ENCODE data around the gene UBL3. TPM values are rescaled to one million over a fixed set of nuclear protein-coding genes. Genes with fewer than 3 reads are reported as not detected.

Gene UBL3
- total and polyA plus RNA-seq, 3 experiments from 2014 or later, result 15.0 to 37.0 (median 15.2) TPM

- Histone ChIP-seq H3K4me3 (ENCODE audit: low read length) (peak overlapping the region; percentile 67), H3K36me3 (ENCODE audit: insufficient read depth, low read length) (no peaks in the 10 kb centered on the region), H3K4me1 (ENCODE audit: insufficient read depth, low read length) (peaks cover 28% of the 10 kb centered on the region), H3K27ac (ENCODE audit: low read depth, low read length) (no peak overlapping the region), H3K9me3 (ENCODE audit: low read length) (no peaks in the 10 kb centered on the region), H3K27me3 (ENCODE audit: insufficient read depth, low read length, poor library complexity, severe bottlenecking) (no peaks in the 10 kb centered on the region)
- ChIA-PET POLR2A (interaction anchor here (1.0 to 4.4 kb wide), 2 partner anchors 90 to 268 kb away, joined by 3 to 41 read pairs; no protein-coding TSS in a partner anchor), CTCF (interaction anchor here (0.7 to 16.8 kb wide), 7 partner anchors 12 to 286 kb away, joined by 3 to 175 read pairs (median 9); no protein-coding TSS in a partner anchor)
- Mint-ChIP-seq H3K27me3 (peaks cover 0 to 2% of the 10 kb centered on the region in 2 donors), H3K36me3 (peaks cover 0 to 22% (median 0%) of the 10 kb centered on the region in 3 donors), H3K9me3 (no peaks in the 10 kb centered on the region), H3K4me1 (peaks cover 55 to 67% (median 62%) of the 10 kb centered on the region in 3 donors), H3K4me3 (peak overlapping the region; percentile 90 to 98 (median 95)), H3K27ac (peak overlapping the region in 7 of 8 donors; percentile 39 to 94 (median 78))
- DNase-seq, result no peak
Observed at GRCh38 chr13:29846475-29847256, 3.8 kb downstream of the UBL3 start.

- Histone ChIP-seq H3K27me3 (ENCODE audit: insufficient read depth, low read length, poor library complexity, severe bottlenecking) (no peaks in the 10 kb centered on the region), H3K4me3 (ENCODE audit: low read length) (no peak overlapping the region), H3K4me1 (ENCODE audit: insufficient read depth, low read length) (peaks cover 29% of the 10 kb centered on the region), H3K9me3 (ENCODE audit: low read length) (no peaks in the 10 kb centered on the region), H3K27ac (ENCODE audit: low read depth, low read length) (no peak overlapping the region), H3K36me3 (ENCODE audit: insufficient read depth, low read length) (no peaks in the 10 kb centered on the region)
- ChIA-PET CTCF (interaction anchor here (1.9 to 16.8 kb wide), 5 partner anchors 56 to 287 kb away, joined by 4 to 175 read pairs (median 10); no protein-coding TSS in a partner anchor), POLR2A (no interaction called here)
- Mint-ChIP-seq H3K27ac (no peak overlapping the region), H3K36me3 (peaks cover 0 to 22% (median under 1%) of the 10 kb centered on the region in 3 donors), H3K4me3 (peak overlapping the region in 6 of 7 donors; percentile 3 to 44 (median 16)), H3K27me3 (peaks cover 0 to 2% of the 10 kb centered on the region in 2 donors), H3K4me1 (peaks cover 65 to 73% (median 72%) of the 10 kb centered on the region in 3 donors), H3K9me3 (no peaks in the 10 kb centered on the region)
- DNase-seq, result peak in 1 of 5 donors; percentile 12
Observed at GRCh38 chr13:29845440-29846056, 4.9 kb downstream of the UBL3 start.

- ChIA-PET POLR2A (no interaction called here), CTCF (interaction anchor here (0.7 to 16.8 kb wide), 5 partner anchors 72 to 269 kb away, joined by 3 to 175 read pairs (median 10); no protein-coding TSS in a partner anchor)
- no peaks in the 10 kb centered on the region for H3K36me3 ChIP-seq (ENCODE audit: insufficient read depth, low read length)
- DNase-seq, result no peak
- H3K9me3 ChIP-seq (ENCODE audit: low read length), result no peaks in the 10 kb centered on the region
- no peak overlapping the region for H3K27ac ChIP-seq (ENCODE audit: low read depth, low read length)
- Mint-ChIP-seq H3K27ac (no peak overlapping the region), H3K4me3 (no peak overlapping the region), H3K9me3 (no peaks in the 10 kb centered on the region), H3K27me3 (no peaks in the 10 kb centered on the region), H3K36me3 (peaks cover 0 to 16% (median 1%) of the 10 kb centered on the region in 3 donors), H3K4me1 (peaks cover 71 to 82% (median 79%) of the 10 kb centered on the region in 3 donors)
- no peak overlapping the region for H3K4me3 ChIP-seq (ENCODE audit: low read length)
- H3K4me1 ChIP-seq (ENCODE audit: insufficient read depth, low read length), result peaks cover 29% of the 10 kb centered on the region
- no peaks in the 10 kb centered on the region for H3K27me3 ChIP-seq (ENCODE audit: insufficient read depth, low read length, poor library complexity, severe bottlenecking)
Observed at GRCh38 chr13:29844441-29844840, 6.0 kb downstream of the UBL3 start.

- no peak for DNase-seq
- H3K4me3 ChIP-seq (ENCODE audit: low read length), result no peak overlapping the region
- CTCF ChIA-PET, result interaction anchor here (1.9 to 16.8 kb wide), 3 partner anchors 9 to 273 kb away, joined by 5 to 175 read pairs (median 8); no protein-coding TSS in a partner anchor
- Mint-ChIP-seq H3K36me3 (peaks cover 0 to 1% (median 0%) of the 10 kb centered on the region in 3 donors), H3K4me3 (no peak overlapping the region), H3K4me1 (peaks cover 75 to 92% (median 91%) of the 10 kb centered on the region in 3 donors), H3K9me3 (no peaks in the 10 kb centered on the region), H3K27ac (no peak overlapping the region), H3K27me3 (no peaks in the 10 kb centered on the region)
- H3K9me3 ChIP-seq (ENCODE audit: low read length), result no peaks in the 10 kb centered on the region
- no peak overlapping the region for H3K27ac ChIP-seq (ENCODE audit: low read depth, low read length)
- no peaks in the 10 kb centered on the region for H3K36me3 ChIP-seq (ENCODE audit: insufficient read depth, low read length)
- H3K27me3 ChIP-seq (ENCODE audit: insufficient read depth, low read length, poor library complexity, severe bottlenecking), result no peaks in the 10 kb centered on the region
- H3K4me1 ChIP-seq (ENCODE audit: insufficient read depth, low read length), result peaks cover 29% of the 10 kb centered on the region
- POLR2A ChIA-PET, result interaction anchor here (1.3 kb wide), 1 partner anchor 9 kb away, joined by 4 read pairs; no protein-coding TSS in a partner anchor
Observed at GRCh38 chr13:29840585-29840984, 9.8 kb downstream of the UBL3 start.

- no peak overlapping the region for H3K27ac Mint-ChIP-seq
- no peaks in the 10 kb centered on the region for H3K36me3 ChIP-seq (ENCODE audit: insufficient read depth, low read length)
- no peak for DNase-seq
- ChIA-PET CTCF (interaction anchor here (1.1 to 1.5 kb wide), 4 partner anchors 11 to 279 kb away, joined by 3 read pairs; no protein-coding TSS in a partner anchor), POLR2A (interaction anchor here (1.0 kb wide), 1 partner anchor 14 kb away, joined by 4 read pairs; no protein-coding TSS in a partner anchor)
- no peak overlapping the region for H3K27ac ChIP-seq (ENCODE audit: low read depth, low read length)
- H3K9me3 ChIP-seq (ENCODE audit: low read length), result no peaks in the 10 kb centered on the region
- H3K4me3 Mint-ChIP-seq, result peak overlapping the region in 2 of 7 donors; percentile 3 to 18
- no peaks in the 10 kb centered on the region for H3K9me3 Mint-ChIP-seq
- H3K27me3 Mint-ChIP-seq, result no peaks in the 10 kb centered on the region
- H3K27me3 ChIP-seq (ENCODE audit: insufficient read depth, low read length, poor library complexity, severe bottlenecking), result no peaks in the 10 kb centered on the region
- H3K4me1 Mint-ChIP-seq, result peaks cover 64 to 87% (median 83%) of the 10 kb centered on the region in 3 donors
- no peak overlapping the region for H3K4me3 ChIP-seq (ENCODE audit: low read length)
- peaks cover 9 to 12% (median 11%) of the 10 kb centered on the region in 3 donors for H3K36me3 Mint-ChIP-seq
- H3K4me1 ChIP-seq (ENCODE audit: insufficient read depth, low read length), result peaks cover 13% of the 10 kb centered on the region
Observed at GRCh38 chr13:29835280-29836061, 14.9 kb downstream of the UBL3 start.

GRCh38 chr13:29832761-29833298 lies 17.6 kb downstream of the UBL3 start:
- peaks cover 3% of the 10 kb centered on the region for H3K4me1 ChIP-seq (ENCODE audit: insufficient read depth, low read length)
- no peak for DNase-seq
- Mint-ChIP-seq H3K36me3 (peaks cover 10 to 24% (median 22%) of the 10 kb centered on the region in 3 donors), H3K27me3 (no peaks in the 10 kb centered on the region), H3K4me3 (no peak overlapping the region), H3K9me3 (no peaks in the 10 kb centered on the region), H3K27ac (peak overlapping the region in 1 of 8 donors; percentile 15), H3K4me1 (peaks cover 45 to 77% (median 62%) of the 10 kb centered on the region in 3 donors)
- no peaks in the 10 kb centered on the region for H3K27me3 ChIP-seq (ENCODE audit: insufficient read depth, low read length, poor library complexity, severe bottlenecking)
- no peak overlapping the region for H3K27ac ChIP-seq (ENCODE audit: low read depth, low read length)
- ChIA-PET CTCF (no interaction called here), POLR2A (no interaction called here)
- no peak overlapping the region for H3K4me3 ChIP-seq (ENCODE audit: low read length)
- H3K9me3 ChIP-seq (ENCODE audit: low read length), result no peaks in the 10 kb centered on the region
- no peaks in the 10 kb centered on the region for H3K36me3 ChIP-seq (ENCODE audit: insufficient read depth, low read length)

GRCh38 chr13:29830000-29830399 lies 20.4 kb downstream of the UBL3 start:
- no peaks in the 10 kb centered on the region for H3K27me3 ChIP-seq (ENCODE audit: insufficient read depth, low read length, poor library complexity, severe bottlenecking)
- no peak overlapping the region for H3K27ac ChIP-seq (ENCODE audit: low read depth, low read length)
- H3K9me3 ChIP-seq (ENCODE audit: low read length), result no peaks in the 10 kb centered on the region
- DNase-seq, result no peak
- peaks cover 29 to 59% (median 34%) of the 10 kb centered on the region in 3 donors for H3K4me1 Mint-ChIP-seq
- POLR2A ChIA-PET, result no interaction called here
- H3K36me3 Mint-ChIP-seq, result peaks cover 10 to 25% (median 22%) of the 10 kb centered on the region in 3 donors
- no peak overlapping the region for H3K4me3 ChIP-seq (ENCODE audit: low read length)
- H3K4me1 ChIP-seq (ENCODE audit: insufficient read depth, low read length), result peaks cover 3% of the 10 kb centered on the region
- no peak overlapping the region for H3K4me3 Mint-ChIP-seq
- CTCF ChIA-PET, result no interaction called here
- no peaks in the 10 kb centered on the region for H3K27me3 Mint-ChIP-seq
- H3K9me3 Mint-ChIP-seq, result peaks cover 0 to 2% (median 0%) of the 10 kb centered on the region in 5 donors
- no peak overlapping the region for H3K27ac Mint-ChIP-seq
- no peaks in the 10 kb centered on the region for H3K36me3 ChIP-seq (ENCODE audit: insufficient read depth, low read length)
